SU-DHL-6 (cell line): Measurements from ENCODE around the gene MAML3.

Experiments used
- H2AFZ ChIP-seq: fragments of 200-600 bp; sonication (generic); 2 replicates; pipeline ENCODE4 v1.6.1; 2014; ENCODE audit warnings: low read depth, mild to moderate bottlenecking, moderate library complexity, mixed read lengths, antibody characterized with exemption, low read length; ENCODE audit not compliant: severe bottlenecking
- H3F3A ChIP-seq: fragments of 200-600 bp; shearing (Covaris generic); 2 replicates; pipeline ENCODE4 v1.6.0; 2016; ENCODE audit warnings: antibody characterized with exemption, mild to moderate bottlenecking; ENCODE audit not compliant: insufficient read depth
- H3K27ac ChIP-seq: fragments of 200-600 bp; sonication (generic); 2 replicates; pipeline ENCODE4 v1.5.1; 2016; ENCODE audit warnings: low read depth, mild to moderate bottlenecking, low read length, moderate library complexity, mixed read lengths
- H3K27me3 ChIP-seq: fragments of 200-600 bp; sonication (generic), shearing (Covaris generic); 2 replicates; pipeline ENCODE4 v1.6.0; 2014; ENCODE audit warnings: mild to moderate bottlenecking, low read length
- H3K36me3 ChIP-seq: fragments of 200-600 bp; sonication (generic); 2 replicates; pipeline ENCODE4 v1.6.1; 2014; ENCODE audit warnings: mild to moderate bottlenecking, low read length, mixed read lengths
- H3K4me2 ChIP-seq: fragments of 300-600, 200-600 bp; shearing (Covaris generic), sonication (generic); 2 replicates; pipeline ENCODE4 v1.6.0; 2014; ENCODE audit warnings: low read length, low read depth, mild to moderate bottlenecking; ENCODE audit not compliant: poor library complexity, severe bottlenecking
- H3K4me3 ChIP-seq: fragments of 200-600 bp; sonication (generic); 2 replicates; pipeline ENCODE4 v1.5.1; 2014; ENCODE audit warnings: antibody characterized with exemption, low read length, mild to moderate bottlenecking, mixed read lengths; ENCODE audit not compliant: insufficient read depth, poor library complexity, severe bottlenecking
- H3K79me2 ChIP-seq: fragments of 200-600 bp; sonication (generic); 2 replicates; pipeline ENCODE4 v1.6.1; 2014; ENCODE audit warnings: mild to moderate bottlenecking, low read length, moderate library complexity; ENCODE audit not compliant: insufficient read depth
- H3K9ac ChIP-seq: fragments of 200-600 bp; sonication (generic); 2 replicates; pipeline ENCODE4 v1.7.0; 2014; ENCODE audit warnings: mild to moderate bottlenecking, low read length
- H3K9me2 ChIP-seq: fragments of 200-600 bp; sonication (generic); replicated peaks from 2 replicates; pipeline ENCODE4 v1.6.1; 2014; ENCODE audit warnings: low read length; ENCODE audit not compliant: insufficient read depth
- H3K9me3 ChIP-seq: fragments of 200-600 bp; sonication (generic); 2 replicates; pipeline ENCODE4 v1.6.1; 2014; ENCODE audit warnings: low read length, mixed read lengths; ENCODE audit not compliant: insufficient read depth
- H4K20me1 ChIP-seq: fragments of 200-600 bp; sonication (generic); 2 replicates; pipeline ENCODE4 v1.6.1; 2014; ENCODE audit warnings: low read depth, mild to moderate bottlenecking, antibody characterized with exemption, low read length, moderate library complexity, mixed read lengths
- EZH2phosphoT487 ChIP-seq: fragments of 200-600 bp; sonication (generic), shearing (Covaris generic); conservative IDR thresholded peaks from 2 replicates; pipeline ENCODE4 v1.6.1; 2018; ENCODE audit warnings: mild to moderate bottlenecking, antibody characterized with exemption, low read length, moderate library complexity, mixed read lengths
- TF ChIP-seq, protein P1 (sequence below): fragments of 200-600 bp; sonication (generic); IDR thresholded peaks from one replicate; pipeline ENCODE4 v1.5.1; 2017; ENCODE audit warnings: antibody characterized with exemption, mild to moderate bottlenecking, low read length, moderate library complexity; ENCODE audit not compliant: insufficient read depth, poor library complexity, severe bottlenecking

The MAML3 gene

DNA sequence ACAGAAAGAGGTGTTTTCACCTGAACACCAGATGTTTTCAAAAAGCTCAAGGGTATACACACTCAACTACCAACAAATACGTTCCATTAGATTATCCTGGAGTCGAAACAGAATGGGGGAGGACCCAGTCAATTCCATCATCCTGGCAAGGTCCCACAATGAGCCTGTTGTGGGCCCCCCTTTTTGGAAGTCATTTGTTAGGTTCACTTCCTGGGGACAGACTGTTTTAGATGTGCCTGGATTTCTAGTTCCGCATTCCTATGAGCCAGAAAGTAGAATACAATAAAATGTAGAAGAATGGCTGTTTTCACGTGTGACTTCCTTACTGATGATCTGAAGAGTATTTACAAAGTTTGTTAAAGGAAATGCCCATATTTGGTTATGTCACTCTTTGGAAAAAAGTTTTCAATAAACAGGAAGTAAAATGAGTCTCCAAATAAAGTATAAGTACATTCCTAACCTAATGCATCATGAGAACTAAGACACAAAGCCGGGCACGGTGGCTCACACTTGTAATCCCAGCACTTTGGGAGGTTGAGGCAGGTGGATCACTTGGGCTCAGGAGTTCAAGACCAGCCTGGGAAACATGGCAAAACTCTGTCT lies 192.5 kb downstream of the MAML3 start:
- no peaks in the 10 kb centered on the region for H3F3A ChIP-seq
- no peaks in the 10 kb centered on the region for H3K27me3 ChIP-seq

DNA sequence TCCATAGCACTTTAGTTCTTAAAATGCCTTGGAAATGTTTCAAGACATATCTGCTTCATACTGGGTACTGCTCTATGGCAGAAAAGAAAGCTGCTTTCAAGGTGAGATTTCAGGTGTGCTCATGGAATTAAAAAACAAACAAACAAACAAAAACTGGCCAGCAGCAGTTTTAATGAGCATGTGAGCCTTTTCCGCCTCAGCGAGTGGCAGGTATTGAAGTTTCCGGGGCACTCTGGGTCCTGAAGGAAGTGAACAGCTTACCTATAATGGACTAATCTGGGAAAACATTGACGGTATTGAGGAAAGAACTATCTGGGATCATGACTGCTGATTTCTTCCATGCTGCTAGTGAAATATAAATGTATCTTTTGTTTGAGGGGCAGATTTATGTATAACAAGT lies 194.6 kb downstream of the MAML3 start:
- Histone ChIP-seq H3K9ac (no peak overlapping the region), H3K4me3 (no peak overlapping the region), H3K27ac (no peak overlapping the region), H3K27me3 (no peaks in the 10 kb centered on the region), H4K20me1 (no peaks in the 10 kb centered on the region), H3K9me2 (no peaks in the 10 kb centered on the region), H3K79me2 (no peaks in the 10 kb centered on the region), H3K9me3 (no peaks in the 10 kb centered on the region), H3K4me2 (no peak overlapping the region), H3K36me3 (no peaks in the 10 kb centered on the region), H2AFZ (no peak overlapping the region), H3F3A (no peaks in the 10 kb centered on the region)
- TF ChIP-seq EZH2phosphoT487: no peak
- TF ChIP-seq, protein P1, sequence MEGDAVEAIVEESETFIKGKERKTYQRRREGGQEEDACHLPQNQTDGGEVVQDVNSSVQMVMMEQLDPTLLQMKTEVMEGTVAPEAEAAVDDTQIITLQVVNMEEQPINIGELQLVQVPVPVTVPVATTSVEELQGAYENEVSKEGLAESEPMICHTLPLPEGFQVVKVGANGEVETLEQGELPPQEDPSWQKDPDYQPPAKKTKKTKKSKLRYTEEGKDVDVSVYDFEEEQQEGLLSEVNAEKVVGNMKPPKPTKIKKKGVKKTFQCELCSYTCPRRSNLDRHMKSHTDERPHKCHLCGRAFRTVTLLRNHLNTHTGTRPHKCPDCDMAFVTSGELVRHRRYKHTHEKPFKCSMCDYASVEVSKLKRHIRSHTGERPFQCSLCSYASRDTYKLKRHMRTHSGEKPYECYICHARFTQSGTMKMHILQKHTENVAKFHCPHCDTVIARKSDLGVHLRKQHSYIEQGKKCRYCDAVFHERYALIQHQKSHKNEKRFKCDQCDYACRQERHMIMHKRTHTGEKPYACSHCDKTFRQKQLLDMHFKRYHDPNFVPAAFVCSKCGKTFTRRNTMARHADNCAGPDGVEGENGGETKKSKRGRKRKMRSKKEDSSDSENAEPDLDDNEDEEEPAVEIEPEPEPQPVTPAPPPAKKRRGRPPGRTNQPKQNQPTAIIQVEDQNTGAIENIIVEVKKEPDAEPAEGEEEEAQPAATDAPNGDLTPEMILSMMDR: no peak

More for the DNA sequence above, 192.5 kb downstream of the MAML3 start:
- H3K79me2 ChIP-seq: no peaks in the 10 kb centered on the region
- H3K36me3 ChIP-seq: no peaks in the 10 kb centered on the region
- H3K4me3 ChIP-seq: no peak overlapping the region
- H4K20me1 ChIP-seq: no peaks in the 10 kb centered on the region
- H3K9ac ChIP-seq: no peak overlapping the region
- H3K9me2 ChIP-seq: no peaks in the 10 kb centered on the region
- no peak overlapping the region for H3K4me2 ChIP-seq
- TF ChIP-seq, protein P1: no peak
- no peak for TF ChIP-seq EZH2phosphoT487
- H3K9me3 ChIP-seq: no peaks in the 10 kb centered on the region
- H3K27ac ChIP-seq: no peak overlapping the region
- no peak overlapping the region for H2AFZ ChIP-seq

DNA sequence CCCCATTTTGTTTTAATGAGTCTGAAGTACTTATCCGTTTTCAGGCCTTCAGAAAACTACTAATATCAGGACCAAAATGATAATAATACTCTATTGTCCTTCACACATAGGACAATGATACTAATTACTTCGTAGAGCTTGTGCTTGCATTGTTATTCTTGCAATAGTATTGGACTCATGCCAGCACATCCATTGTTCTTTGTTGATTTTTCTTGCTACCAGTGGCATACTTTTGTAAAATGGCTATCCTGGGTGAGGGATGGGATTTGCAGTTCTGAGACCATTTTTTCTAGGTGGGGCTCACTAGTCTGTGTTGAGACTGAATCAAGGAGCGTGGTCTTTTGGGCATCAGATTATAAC lies 195.3 kb downstream of the MAML3 start:
- no peak for TF ChIP-seq EZH2phosphoT487
- TF ChIP-seq, protein P1: no peak
- Histone ChIP-seq H3K36me3 (no peaks in the 10 kb centered on the region), H3K79me2 (no peaks in the 10 kb centered on the region), H3K27ac (no peak overlapping the region), H3K9me3 (no peaks in the 10 kb centered on the region), H3K9ac (no peak overlapping the region), H3K4me3 (no peak overlapping the region), H3K9me2 (no peaks in the 10 kb centered on the region), H4K20me1 (no peaks in the 10 kb centered on the region), H3K4me2 (no peak overlapping the region), H3K27me3 (no peaks in the 10 kb centered on the region), H3F3A (no peaks in the 10 kb centered on the region), H2AFZ (no peak overlapping the region)
